Ovary (tissue), 9 donors: ENCODE data around the gene KCNJ18. TPM values are rescaled to one million over a fixed set of nuclear protein-coding genes. Genes with fewer than 3 reads are reported as not detected.
"Not testable (repeated sequence)": the region's sequence is repeated elsewhere in the genome, so short reads cannot be mapped to it uniquely, and the experiment has no call there.

Experiments
- DNase-seq, 5 donors: peaks; one replicate each; pipeline ENCODE4 v3.0.0-alpha.2; 2019 to 2020
- H3K27ac ChIP-seq, 2 donors: fragments of 200-600 bp; one replicate each; pipeline versions ENCODE4 v1.5.1 to v1.8.0; 2019 to 2022
- H3K27me3 ChIP-seq: fragments of 200-600 bp; one replicate; pipeline ENCODE4 v1.8.0; 2022
- H3K36me3 ChIP-seq: fragments of 200-600 bp; sonication (generic); one replicate; pipeline ENCODE4 v1.5.1; 2019
- H3K4me1 ChIP-seq: one replicate; pipeline ENCODE4 v1.8.1; 2013; ENCODE audit warnings: mild to moderate bottlenecking, moderate library complexity; ENCODE audit not compliant: insufficient read depth
- H3K4me3 ChIP-seq: fragments of 200-600 bp; sonication (generic); one replicate; pipeline ENCODE4 v1.5.1; 2017
- H3K9me3 ChIP-seq, 2 donors: fragments of 200-600 bp in 1 of 2; sonication (generic) in 1 of 2; one replicate each; pipeline versions ENCODE4 v1.5.1 to v1.8.1; 2013 to 2019; ENCODE audit warnings: mild to moderate bottlenecking in 1 of 2, moderate library complexity in 1 of 2
- EP300 ChIP-seq: sonication (generic); formaldehyde crosslinking; IDR thresholded peaks from one replicate; pipeline ENCODE4 v1.6.1; 2017; ENCODE audit warnings: antibody characterized with exemption
- POLR2A ChIP-seq: fragments of 450-650 bp; IDR thresholded peaks from one replicate; pipeline ENCODE4 v1.6.1; 2017; ENCODE audit warnings: antibody characterized with exemption, mild to moderate bottlenecking, moderate library complexity
- WGBS, 3 donors: extraction: QIAGEN DNeasy Blood & Tissue Kit in 1 of 3; methylation state at CpG; one replicate each; pipeline versions ENCODE4 v1.1.5 to v1.1.7; 2013 to 2017; 5-methylcytosine and 5-hydroxymethylcytosine counted together
- intact Hi-C, 4 donors: fragments of 100-400 bp; cut with DNase I; formaldehyde crosslinking; loops; one replicate each; pipeline versions ENCODE4 v1.11.0 to v1.15.1; 2022 to 2023
- polyA plus RNA-seq, 2 donors: library from polyadenylated mRNA; stranded (reverse); fragments of 200-250 nt in 1 of 2; fragments of 350-450 nt in 1 of 2; fragmentation: Illumina TruSeq in 1 of 2; extraction: RNeasy Lipid Tissue Mini Kit (QIAGEN cat#74804) in 1 of 2; gene quantifications; one replicate each; pipeline ENCODE4 v1.2.3, GENCODE V29; 2013 to 2014
- total RNA-seq, 7 donors: library from RNA; depleted of rRNA in 2 of 7; stranded (reverse); fragments of >200 nt in 2 of 7; fragmentation: NEBNext Ultra II Directional in 3 of 7; extraction: Animal tissue kit (Norgen Biotek cat#: 25700) in 3 of 7; gene quantifications; one replicate each; pipeline versions ENCODE4 v1.1.0 to v1.2.4, GENCODE V29; 2016 to 2023
- TF ChIP-seq, protein P1 (sequence below), 3 donors: fragments of 450-650 bp in 2 of 3; fragments of 200-600 bp in 1 of 3; IDR thresholded peaks; one replicate each; pipeline versions ENCODE4 v1.5.1 to v1.8.0; 2016 to 2022; ENCODE audit warnings: antibody characterized with exemption in 3 of 3, mild to moderate bottlenecking in 1 of 3
- donor health status: DM: no; HTN: no; CAD: no; lungs with moderate emphysema.
- donor health status: DM: no; HTN: no; CAD: no.
- donor health status: Bipolar disorder and iron deficiency.
- donor health status: DM: yes; HTN: yes; CAD: no.
- donor health status: DM: no; HTN: no; CAD: no.
- donor health status: DM: yes; HTN: yes; CAD: no.

The KCNJ18 gene
- total and polyA plus RNA-seq, 9 donors = not detected

DNA sequence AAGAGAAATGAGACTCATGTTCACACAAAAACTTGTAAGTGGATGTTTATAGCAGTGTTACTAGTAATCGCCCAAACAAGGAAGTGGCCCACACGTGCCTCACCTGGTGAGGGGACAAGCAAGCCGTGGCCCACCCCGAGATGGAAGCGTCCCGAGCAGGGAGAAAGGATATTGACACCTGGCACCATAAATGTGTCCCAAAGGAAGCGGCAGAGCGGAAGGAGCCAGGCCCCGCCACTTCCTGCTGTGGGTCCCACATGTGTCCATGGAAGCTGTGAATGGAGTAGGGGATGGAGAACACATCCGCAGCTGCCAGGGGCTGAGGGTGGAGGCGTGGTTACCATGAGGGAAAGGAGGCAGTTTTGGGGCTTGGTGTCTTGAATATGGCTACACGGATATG is 18.9 kb downstream of the KCNJ18 start:
- no peak overlapping the region for H3K27ac ChIP-seq
- H3K36me3 ChIP-seq = no peaks in the 10 kb centered on the region
- no peaks in the 10 kb centered on the region for H3K27me3 ChIP-seq
- 68 to 76% (median 75%) methylated on average over 12 of the region's 12 CpGs for WGBS, 3 donors
- H3K4me3 ChIP-seq = no peak overlapping the region
- H3K4me1 ChIP-seq = no peaks in the 10 kb centered on the region
- TF ChIP-seq, protein P1, sequence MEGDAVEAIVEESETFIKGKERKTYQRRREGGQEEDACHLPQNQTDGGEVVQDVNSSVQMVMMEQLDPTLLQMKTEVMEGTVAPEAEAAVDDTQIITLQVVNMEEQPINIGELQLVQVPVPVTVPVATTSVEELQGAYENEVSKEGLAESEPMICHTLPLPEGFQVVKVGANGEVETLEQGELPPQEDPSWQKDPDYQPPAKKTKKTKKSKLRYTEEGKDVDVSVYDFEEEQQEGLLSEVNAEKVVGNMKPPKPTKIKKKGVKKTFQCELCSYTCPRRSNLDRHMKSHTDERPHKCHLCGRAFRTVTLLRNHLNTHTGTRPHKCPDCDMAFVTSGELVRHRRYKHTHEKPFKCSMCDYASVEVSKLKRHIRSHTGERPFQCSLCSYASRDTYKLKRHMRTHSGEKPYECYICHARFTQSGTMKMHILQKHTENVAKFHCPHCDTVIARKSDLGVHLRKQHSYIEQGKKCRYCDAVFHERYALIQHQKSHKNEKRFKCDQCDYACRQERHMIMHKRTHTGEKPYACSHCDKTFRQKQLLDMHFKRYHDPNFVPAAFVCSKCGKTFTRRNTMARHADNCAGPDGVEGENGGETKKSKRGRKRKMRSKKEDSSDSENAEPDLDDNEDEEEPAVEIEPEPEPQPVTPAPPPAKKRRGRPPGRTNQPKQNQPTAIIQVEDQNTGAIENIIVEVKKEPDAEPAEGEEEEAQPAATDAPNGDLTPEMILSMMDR (IDR thresholded peaks at IDR 0.05) = no peak
- TF ChIP-seq EP300 (no peak), POLR2A (no peak)
- no peak for DNase-seq
- no peaks in the 10 kb centered on the region for H3K9me3 ChIP-seq
- intact Hi-C loops = no loop called here

DNA sequence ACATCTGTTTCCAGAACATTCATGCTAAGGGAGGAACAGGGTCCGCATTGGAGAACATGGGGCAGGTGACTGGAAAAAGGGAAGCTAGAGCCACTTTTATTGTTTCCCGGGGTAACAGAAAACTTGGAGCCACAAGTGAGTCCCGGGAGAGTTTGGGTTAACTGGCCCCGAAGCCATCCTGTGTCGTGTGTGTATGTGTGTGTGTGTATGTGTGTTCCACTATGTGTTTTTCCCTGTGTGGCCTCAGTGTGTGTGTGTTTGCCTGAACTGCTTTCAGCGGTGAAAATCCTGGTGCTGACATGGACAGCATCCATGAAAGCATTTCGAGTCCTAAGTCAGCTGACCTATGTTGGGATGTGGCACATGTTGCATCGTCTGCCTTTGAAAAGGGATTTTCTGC is 20.7 kb downstream of the KCNJ18 start:
- H3K36me3 ChIP-seq, H3K27ac ChIP-seq, H3K4me1 ChIP-seq, H3K9me3 ChIP-seq, DNase-seq, intact Hi-C loops, H3K27me3 ChIP-seq, H3K4me3 ChIP-seq: not testable (repeated sequence)
- WGBS, 3 donors = 58 to 71% (median 69%) methylated on average over 8 of the region's 8 CpGs

DNA sequence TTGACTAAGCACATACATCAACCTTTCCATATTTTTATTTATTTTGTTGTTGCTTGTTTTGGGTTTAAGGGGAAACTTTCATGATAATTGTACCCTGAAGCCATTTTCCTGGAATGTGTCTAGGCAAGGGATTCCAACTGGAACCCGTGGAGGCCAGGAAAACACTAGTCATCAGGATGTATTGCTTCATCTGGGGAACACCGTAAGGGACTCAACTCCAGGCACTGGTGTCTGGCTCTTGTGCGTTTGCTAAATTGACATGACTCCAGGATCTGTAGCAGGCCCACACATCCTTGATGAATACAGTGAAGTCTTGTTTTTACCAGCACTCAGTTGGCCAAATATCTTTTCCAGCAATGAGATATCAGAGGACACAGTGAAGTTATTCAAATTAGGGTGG is 21.3 kb downstream of the KCNJ18 start:
- 10 to 65% methylated on average over 1 to 2 of the region's 3 CpGs; no CpG with 5 or more reads in 1 of the 3 donors for WGBS, 3 donors
- H3K4me1 ChIP-seq, intact Hi-C loops, H3K36me3 ChIP-seq, H3K27me3 ChIP-seq, DNase-seq, H3K9me3 ChIP-seq, H3K27ac ChIP-seq, H3K4me3 ChIP-seq: not testable (repeated sequence)

DNA sequence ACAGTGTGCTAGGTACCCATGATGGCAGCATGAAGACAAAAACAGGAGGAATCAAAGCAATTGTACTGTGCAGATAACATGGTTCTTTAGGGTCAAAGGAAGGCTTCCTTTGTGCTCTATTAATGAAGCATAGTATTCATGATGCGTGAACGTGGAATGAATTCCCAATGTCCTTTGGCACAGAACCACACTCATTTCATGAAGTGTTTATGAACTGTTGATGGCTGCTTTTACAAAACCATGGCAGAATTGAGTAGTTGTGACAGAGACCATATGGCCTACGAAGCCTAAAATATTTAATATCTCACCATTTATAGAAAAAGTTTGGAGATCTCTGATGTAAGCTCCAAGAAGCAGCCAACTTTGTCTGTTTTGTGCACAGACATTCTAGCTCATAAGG is 22.4 kb downstream of the KCNJ18 start:
- H3K4me3 ChIP-seq, DNase-seq, intact Hi-C loops, H3K36me3 ChIP-seq, H3K4me1 ChIP-seq, H3K9me3 ChIP-seq, H3K27me3 ChIP-seq, H3K27ac ChIP-seq: not testable (repeated sequence)
- 44 to 72% (median 59%) methylated on average over 3 of the region's 3 CpGs for WGBS, 3 donors

DNA sequence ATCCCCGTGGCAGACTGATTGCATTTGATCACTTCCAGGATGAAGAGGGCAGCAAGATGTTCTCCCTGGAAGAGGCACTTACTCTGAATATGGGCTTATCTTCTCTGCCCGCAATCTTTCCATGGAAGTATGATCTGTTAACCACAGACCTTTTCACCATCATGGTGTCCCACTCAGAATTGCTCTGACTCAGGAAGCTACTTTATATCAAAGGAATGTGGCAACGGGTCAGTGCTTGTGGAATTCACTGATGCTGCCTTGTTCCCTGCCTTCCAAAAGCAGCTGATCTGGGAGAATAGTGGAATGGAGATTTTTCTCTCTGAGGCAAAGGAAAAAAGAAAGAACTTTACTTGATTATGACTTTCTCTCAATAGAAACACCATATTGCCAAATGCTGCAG is 23.6 kb downstream of the KCNJ18 start:
- H3K9me3 ChIP-seq, H3K27ac ChIP-seq, H3K36me3 ChIP-seq, DNase-seq, H3K4me1 ChIP-seq, H3K27me3 ChIP-seq, H3K4me3 ChIP-seq, intact Hi-C loops: not testable (repeated sequence)
- WGBS, 3 donors = 60 to 86% (median 61%) methylated on average over 2 to 3 of the region's 3 CpGs

DNA sequence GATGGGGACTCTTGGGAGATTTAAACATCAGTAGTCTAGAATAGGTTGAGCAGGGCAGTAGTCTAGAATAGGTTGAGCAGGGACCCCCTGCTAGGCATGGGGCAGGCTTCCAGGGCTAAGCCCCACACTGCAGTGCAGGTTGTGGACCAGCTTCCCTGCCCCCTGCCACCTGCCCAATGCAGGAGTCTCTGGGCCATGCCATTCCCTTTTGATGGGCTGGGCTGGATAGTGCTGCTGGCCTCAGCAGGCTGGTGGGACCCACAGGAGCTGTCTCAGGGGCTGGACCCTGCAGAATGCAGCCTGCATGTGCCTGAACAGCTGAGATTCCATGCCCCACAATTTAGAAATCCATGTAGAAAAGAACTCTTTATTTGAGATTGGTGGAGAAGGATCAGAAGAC is 26.6 kb downstream of the KCNJ18 start:
- DNase-seq, H3K4me3 ChIP-seq, H3K27ac ChIP-seq, H3K36me3 ChIP-seq, H3K27me3 ChIP-seq, intact Hi-C loops, H3K9me3 ChIP-seq, H3K4me1 ChIP-seq: not testable (repeated sequence)

DNA sequence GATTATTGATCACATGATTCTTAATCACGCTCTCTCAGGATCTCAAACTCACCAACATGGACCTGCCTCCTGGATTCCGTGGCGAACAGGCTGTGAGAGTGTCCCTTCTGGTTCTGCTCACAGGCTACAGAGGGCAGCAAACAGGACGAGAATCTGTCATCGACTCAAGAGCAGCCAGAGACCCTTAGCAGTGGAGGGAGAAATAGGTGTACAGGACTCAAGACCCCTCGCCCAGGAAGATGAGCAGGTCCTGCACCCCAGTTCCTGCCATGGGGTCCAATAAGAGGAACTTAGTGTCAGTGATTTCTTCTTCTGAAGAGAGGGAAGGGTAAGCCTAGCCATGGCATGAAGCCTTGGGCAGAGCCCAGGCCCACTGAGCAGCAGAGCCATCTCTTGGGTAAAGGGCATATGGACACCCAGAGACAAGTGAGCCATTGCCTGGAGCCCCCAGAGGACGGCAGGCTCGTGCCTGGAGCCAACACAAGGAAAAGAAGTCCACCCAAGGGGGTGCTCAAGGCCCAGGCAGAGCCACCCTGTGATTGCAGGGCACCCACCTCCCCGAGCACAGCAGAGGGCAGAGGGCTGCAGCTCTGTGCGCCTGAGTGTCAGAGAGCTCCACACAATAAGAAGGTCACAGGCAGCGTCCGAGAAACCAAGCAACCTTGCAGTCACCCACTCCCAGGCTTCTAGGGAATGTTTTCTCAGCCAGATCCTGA is 27.3 kb downstream of the KCNJ18 start:
- H3K4me1 ChIP-seq, H3K36me3 ChIP-seq, H3K4me3 ChIP-seq, H3K27me3 ChIP-seq, H3K9me3 ChIP-seq, H3K27ac ChIP-seq, intact Hi-C loops, DNase-seq: not testable (repeated sequence)
- whole genome bisulfite sequencing, 3 donors = 54 to 67% (median 59%) methylated on average over 12 of the region's 12 CpGs

DNA sequence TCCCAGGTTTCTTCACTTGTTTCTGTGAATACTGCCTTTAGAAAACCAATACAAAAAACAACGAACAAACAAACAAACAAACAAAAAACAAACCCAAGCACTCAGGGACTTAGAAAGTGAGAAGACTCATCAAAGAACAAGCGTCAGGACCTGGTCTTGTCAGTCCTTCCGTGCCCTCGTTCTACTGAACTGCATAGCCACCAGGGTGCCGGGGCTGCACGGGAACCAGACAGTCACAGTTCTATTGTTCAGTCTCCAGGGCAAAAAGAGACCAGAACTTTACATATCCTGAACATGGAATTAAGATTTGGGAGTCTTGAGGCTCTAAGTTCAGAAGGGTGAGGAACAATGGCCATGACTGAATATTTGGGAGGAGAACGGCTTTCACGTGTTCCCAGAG is 28.2 kb downstream of the KCNJ18 start:
- intact Hi-C loops, DNase-seq, H3K4me1 ChIP-seq, H3K9me3 ChIP-seq, H3K36me3 ChIP-seq, H3K27me3 ChIP-seq, H3K27ac ChIP-seq, H3K4me3 ChIP-seq: not testable (repeated sequence)
- WGBS, 3 donors = 65 to 75% (median 68%) methylated on average over 8 of the region's 8 CpGs

DNA sequence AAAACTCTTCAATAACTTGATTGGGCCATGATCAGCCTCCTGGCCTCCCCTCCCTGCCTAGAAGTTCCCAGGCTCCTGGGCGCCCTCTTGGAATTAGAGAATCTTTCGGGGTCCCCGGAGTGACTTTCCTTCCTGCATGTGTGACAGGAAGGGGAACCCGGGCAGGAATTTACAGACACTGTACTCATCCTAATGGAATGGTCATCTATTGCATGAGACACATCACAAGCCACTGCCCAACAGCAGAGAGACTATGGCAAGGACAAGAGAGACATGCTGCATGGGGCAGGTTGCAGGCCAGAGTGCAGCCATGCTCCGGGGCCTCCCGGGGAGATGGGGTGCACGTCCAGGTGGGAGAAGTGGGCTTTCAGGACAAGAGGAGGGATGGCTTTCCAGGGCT is 29.9 kb downstream of the KCNJ18 start:
- H3K4me1 ChIP-seq, H3K4me3 ChIP-seq, H3K9me3 ChIP-seq, H3K27ac ChIP-seq, DNase-seq, H3K36me3 ChIP-seq, intact Hi-C loops, H3K27me3 ChIP-seq: not testable (repeated sequence)
- 57 to 71% (median 69%) methylated on average over 7 of the region's 7 CpGs for WGBS, 3 donors

DNA sequence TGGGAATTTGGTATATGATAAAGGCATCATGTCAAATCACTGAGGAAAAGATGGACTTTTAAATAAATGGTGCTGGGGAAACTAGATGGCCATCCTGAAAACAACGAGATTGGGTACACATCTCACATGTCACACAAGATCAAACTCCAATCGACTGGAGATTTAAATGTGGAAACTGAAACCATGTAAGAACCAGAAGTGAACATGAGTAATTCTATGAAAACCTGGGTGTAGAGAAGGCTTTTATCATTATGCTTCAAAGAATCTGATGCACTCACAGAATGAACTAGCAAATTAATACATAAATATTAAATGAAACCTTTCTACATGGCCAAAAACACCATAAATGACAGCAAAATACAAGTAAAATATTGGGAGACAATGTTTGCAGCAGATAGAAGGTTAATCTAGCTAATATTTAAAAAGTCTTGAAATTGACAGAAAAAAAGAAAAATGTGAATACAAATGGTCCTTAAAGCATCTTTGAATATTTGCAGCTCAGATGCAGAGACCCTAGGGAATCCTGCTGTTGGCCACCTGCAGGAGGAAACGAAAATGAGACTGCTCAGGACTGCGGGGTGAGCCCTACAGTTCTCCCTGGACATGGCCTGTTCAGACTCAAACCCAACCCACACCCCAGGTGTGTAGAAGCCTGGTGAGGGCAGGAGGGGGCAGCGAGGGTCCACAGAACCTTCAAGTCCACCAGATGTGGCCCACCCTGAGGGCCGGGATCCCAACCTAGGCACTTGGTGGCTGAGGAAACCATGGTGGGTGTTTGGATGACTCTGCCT is 32.1 kb downstream of the KCNJ18 start:
- H3K4me3 ChIP-seq, intact Hi-C loops, H3K36me3 ChIP-seq, H3K27ac ChIP-seq, H3K9me3 ChIP-seq, H3K27me3 ChIP-seq, H3K4me1 ChIP-seq, DNase-seq: not testable (repeated sequence)
- WGBS, 3 donors = 53 to 79% (median 74%) methylated on average over 4 to 6 of the region's 6 CpGs

DNA sequence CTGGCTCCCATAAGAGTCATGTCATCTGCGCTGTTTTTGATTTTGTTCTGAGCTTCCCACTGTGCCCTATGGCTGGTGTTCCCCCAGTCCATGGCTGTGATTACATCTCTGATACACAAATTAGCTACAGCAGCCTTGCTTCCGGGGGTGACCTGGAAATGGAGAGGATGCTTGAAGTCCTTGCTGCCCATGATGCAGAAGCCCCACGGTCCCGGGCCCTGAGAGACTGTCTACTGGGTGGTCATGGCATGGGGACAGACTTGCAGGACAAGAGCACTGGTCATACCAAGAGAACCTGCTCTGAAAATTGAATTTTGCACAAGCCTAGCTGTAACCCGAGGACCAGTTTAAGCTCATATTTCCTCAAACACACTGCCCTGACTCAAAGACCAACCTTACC is 38.8 kb downstream of the KCNJ18 start:
- H3K27ac ChIP-seq, intact Hi-C loops, H3K36me3 ChIP-seq, H3K9me3 ChIP-seq, H3K4me1 ChIP-seq, DNase-seq, H3K27me3 ChIP-seq, H3K4me3 ChIP-seq: not testable (repeated sequence)
- 70 to 77% (median 75%) methylated on average over 5 of the region's 5 CpGs for WGBS, 3 donors
